HG03521 (cell line): ENCODE data around the gene GRIN1.

ENCODE experiments used
- ATAC-seq: cut with Tn5 transposase; IDR thresholded peaks from one replicate; pipeline ENCODE4 v1.9.1; 2021; ENCODE audit warnings: mild to moderate bottlenecking, moderate library complexity; ENCODE audit not compliant: unreplicated experiment

GRIN1 gene

DNA sequence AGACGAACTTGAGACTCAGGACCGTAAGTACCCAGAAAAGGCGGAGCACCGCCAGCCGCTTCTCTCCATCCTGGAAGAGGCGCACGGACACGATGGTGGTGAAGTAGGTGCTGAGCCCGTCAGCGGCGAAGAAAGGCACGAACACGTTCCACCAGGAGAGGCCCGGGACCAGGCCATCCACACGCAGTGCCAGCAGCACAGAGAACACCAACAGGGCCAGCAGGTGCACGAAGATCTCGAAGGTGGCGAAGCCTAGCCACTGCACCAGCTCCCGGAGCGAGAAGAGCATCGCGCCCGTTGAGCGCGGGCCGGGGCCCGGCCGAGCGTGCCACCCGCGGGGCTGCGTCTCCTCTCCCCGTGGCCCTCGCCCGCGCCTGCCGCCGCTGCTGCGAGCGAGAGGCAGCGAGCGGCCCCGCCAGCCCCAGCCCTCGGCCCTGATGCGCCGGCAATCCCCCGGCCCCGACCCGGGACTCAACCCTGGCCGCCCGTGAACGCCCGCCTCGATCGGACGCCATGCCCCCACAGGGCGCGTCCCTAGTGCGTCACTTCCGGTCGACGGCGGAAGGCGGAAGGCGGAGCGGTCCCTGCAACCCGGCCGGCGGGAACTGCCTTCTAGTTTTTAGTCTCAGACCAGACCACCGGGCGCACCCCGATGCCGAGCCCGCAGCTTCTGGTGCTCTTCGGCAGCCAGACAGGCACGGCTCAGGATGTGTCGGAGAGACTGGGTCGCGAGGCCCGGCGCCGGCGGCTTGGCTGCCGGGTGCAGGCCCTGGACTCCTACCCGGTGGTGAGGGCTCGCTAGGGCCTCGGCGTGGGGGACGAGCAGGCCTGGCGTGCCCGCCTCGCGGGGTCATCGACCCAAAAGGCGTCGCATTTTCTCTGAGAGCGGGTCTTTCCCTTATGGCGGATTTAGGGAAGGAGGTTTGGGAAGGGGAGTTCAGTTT, 66.4 kb downstream of the GRIN1 start, which contains the start of the genes NDOR1 and TMEM203:
NDOR1 (plus strand) TSS at position 575 of the 944 bp plus-strand sequence; CDS start at position 653, 78 bp downstream.
TMEM203 (minus strand) TSS at position 523 of the 944 bp plus-strand sequence; CDS start at position 289, 234 bp downstream.
- ATAC-seq, result peak; percentile 34

DNA sequence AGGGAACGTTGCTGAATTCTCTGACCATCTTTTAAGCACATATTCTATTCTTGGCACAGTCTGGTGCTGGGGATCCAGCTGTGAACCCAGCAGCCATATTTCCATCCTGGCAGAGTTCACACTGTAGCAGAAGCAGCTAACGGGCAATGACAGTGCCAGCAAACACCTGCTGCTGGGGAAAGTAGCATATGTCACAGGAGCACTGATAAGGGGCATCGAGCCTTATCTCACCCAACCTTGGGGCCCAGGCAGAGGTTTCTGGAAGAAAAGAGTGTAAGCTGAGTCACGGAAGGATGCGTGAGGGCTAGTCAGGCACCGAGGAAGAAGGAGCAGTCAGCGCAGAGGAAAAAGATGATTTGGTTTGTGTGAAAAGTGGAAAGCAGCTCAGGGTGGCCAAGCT, 67.6 kb downstream of the GRIN1 start:
- no peak for ATAC-seq

DNA sequence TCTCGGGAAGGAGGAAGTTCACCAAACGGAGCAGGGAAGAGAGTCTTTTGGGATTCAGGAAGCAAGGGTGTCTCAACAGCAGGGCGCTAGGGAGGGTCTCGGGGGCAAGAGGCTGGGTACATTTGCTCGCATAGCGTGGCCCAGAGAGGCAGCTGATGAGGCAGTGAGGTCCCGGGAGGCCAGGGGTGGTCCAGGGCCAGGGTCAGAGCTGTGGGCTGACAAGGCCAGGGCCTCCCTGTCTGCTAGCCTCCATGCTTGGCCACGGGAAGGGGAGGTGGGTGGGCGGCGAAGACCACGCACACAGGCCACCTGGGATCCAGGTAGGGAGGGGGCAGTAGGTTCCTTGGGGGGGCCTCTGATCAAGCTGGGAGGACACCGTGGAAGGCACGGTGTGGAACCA, 72.6 kb downstream of the GRIN1 start:
- ATAC-seq, result no peak

DNA sequence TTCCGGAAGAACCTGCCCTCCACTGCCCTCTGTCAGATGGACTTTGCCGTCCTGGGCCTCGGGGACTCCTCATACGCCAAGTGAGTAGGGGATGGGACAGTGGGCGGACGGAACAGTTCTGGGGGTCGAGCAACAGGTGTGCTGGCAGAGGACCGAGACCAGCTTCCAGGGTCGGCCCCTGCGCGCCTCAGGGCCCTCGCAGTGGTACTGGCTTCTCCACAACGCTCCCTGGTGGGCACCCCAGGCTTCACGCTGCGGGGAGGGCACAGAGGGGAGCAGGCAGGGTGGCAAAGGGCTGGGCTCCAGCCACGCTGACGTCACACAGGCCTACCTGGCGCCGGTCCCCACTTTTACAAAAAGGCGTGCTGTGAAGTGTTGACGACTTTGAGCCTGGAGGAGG, 73.6 kb downstream of the GRIN1 start:
- ATAC-seq, result no peak

DNA sequence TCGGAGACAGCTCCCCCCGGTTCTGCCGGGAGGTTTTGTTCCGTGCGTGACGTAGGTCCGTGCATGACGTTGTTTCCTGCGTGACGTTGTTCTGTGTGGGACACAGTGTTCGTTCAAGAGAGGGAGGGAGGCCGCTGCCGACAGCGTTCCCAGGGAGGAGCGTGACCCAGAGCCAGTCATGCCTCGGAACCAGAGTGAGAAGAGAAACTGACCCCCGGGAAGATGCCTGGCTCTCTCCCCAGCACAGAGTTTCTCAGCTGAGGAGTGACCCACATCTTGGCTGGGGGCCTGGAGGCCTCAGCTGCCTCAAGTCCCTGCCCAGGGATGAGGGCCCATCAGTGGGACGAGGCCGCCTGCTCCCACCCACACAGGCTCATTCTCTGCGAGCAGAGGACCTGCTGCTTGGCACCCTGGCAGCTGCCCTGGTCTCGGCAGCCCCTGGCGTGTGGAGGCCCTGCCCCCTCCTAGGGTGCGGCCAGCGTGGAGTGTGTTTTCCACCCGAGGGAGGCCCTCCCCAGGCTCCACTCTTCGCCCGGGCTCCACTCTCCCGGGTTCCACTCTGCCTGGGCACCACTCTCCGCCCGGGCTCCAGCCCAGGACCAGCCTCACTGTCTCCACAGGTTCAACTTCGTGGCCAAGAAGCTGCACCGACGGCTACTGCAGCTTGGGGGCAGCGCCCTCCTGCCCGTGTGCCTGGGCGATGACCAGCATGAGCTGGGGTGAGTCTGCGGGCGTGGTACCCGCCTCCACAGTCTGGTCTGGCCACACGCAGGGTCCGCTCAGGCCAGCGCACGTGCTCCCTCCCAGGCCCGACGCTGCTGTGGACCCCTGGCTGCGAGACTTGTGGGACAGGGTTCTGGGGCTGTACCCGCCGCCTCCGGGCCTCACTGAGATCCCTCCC, 74.5 kb downstream of the GRIN1 start:
- no peak for ATAC-seq

DNA sequence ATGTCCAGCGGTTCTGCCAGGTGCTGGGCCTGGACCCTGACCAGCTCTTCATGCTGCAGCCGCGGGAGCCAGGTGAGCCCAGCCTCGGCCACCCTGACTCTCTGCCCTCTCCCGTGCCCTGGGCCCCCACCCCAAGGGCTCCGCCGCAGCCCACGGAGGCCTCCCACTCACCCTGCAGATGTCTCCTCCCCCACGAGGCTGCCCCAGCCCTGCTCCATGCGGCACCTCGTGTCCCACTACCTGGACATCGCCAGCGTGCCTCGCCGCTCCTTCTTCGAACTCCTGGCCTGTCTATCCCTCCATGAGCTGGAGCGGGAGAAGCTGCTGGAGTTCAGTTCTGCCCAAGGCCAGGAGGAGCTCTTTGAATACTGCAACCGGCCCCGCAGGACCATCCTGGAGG, 75.7 kb downstream of the GRIN1 start:
- ATAC-seq, result no peak

DNA sequence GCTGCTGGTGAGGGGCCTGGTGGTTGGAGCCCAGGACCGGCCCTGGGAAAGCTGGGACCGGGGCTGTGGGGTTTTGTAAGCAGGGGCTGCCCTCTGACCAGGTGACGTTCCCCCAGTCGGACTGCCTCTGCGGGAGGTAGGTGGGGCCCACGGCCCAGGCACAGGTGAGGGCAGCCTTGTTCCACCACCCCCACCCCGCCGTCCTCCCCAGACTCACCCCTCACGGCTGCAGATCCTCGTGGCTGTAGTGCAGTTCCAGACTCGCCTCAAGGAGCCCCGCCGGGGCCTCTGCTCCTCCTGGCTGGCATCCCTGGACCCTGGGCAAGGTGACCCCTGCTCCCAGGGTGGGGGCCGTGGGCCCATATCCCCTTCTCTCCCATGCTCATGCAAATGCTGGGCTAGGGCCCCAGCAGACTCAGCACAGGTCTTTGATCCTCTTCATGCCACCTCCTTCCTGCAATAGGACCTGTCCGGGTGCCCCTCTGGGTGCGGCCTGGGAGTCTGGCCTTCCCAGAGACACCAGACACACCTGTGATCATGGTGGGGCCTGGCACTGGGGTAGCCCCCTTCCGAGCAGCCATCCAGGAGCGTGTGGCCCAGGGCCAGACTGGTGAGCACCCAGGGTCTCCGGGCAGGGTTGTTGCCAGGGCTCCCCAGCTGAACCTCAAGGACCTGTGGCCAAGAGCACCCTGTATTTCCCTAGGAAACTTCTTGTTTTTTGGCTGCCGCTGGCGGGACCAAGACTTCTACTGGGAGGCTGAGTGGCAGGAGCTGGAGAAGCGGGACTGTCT, 76.4 kb downstream of the GRIN1 start:
- ATAC-seq, result no peak

DNA sequence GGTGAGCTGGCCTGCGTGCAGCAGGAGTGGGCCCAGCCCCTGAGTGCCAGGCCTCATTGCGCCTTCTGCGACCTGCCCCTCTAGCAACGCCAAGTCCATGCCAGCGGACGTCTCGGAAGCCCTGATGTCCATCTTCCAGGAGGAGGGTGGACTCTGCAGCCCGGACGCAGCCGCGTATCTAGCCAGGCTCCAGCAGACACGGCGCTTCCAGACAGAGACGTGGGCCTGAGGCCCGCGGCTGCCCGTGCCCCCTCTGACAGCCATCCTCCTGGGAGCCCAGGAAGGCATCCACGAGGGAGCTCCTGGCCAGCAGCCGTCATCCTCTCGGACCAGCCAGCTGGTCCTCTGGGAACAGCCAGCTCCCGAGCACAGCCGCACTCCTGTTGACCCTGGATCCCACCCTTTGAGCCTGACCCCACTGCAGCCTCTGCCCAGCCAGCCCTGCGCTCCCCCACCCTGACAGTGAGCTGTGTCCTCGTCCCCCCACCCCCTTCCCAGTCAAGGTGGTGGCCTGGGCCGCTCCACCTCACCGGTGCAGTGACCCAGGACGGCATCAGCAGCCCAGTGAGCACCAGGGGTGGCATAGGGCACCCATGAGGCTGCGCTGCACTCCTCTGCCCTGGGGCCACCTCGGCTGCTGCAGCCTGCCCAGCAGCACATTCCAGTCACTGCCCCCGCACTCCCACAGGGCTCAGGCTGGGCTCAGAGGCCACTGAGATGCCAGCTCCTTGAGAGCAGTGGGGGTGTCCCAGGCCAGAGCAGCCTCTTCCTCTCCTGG, 77.4 kb downstream of the GRIN1 start:
- ATAC-seq, result no peak

DNA sequence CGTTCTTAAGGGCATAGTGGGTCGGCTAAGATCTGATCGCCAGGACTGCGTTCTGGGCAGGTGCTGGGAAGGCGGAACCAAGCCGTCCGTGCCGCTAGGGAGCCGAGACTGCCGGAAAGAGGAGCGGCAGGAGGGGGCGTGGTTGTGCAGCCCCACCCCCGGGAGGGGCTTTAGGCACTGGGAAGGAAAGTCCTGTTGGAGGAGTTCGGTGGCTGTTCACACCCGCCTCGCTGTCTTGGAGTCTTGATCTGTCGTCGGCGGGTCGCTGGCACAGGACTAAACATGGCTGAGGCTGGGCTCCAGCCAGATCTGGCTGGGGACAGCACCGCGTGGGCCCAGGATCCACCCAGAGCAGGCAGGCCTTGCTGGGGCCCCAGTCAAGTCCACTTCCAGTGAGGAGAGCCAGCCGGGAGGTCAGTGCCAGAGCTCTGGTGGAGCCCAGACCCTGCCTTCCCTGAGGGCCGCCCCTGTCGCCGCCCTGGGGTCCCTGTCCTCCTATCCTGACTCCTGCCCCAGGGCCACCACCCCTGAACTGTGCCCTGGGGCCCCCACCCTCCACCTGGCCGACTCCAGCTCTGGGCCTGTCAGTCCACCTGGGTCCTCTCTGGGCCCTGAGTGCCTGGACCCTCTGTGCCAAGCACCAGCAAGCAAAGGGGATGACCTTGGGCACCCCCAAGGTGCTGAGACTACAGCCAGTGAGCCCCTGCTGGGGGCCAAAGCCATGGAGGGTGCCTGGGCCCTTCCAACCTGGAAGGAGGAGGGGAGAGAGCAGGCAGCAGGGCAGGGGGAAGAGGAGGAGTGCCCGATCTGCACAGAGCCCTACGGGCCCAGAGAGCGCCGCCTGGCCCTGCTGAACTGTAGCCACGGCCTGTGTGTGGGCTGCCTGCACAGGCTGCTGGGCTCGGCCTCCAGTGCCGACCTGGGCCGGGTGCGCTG, 78.6 kb downstream of the GRIN1 start:
- ATAC-seq, result no peak

DNA sequence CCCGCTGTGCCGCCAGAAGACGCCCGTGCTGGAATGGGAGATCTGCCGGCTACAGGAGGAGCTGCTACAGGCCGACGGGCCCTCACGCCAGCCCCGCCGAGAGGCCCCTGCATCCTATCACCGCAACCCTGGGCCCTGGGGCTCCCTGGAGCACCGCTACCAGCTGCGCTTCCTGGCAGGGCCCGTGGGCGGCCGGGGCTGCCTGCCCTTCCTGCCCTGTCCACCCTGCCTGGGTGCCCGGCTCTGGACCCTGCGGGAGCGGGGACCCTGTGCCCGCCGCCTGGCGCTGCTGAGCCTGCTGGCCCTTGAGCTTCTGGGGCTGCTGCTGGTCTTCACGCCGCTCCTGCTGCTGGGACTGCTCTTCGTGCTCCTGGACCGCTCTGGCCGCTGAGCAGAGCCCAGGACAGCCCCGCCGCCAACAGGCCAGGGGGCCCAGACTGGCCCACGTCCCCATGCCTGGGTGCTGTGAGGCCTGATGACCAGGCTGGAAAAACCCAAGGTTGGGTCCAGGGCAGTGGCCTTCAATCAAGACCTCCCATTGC, 79.3 kb downstream of the GRIN1 start:
- ATAC-seq, result no peak
